Activated CD8-positive, alpha-beta memory T cell treated with anti-CD3 and anti-CD28 coated beads for 24 hours (primary cell): ENCODE measurements around the gene OPA3.
A peak's percentile ranks its signal among the peaks of the same experiment; 100 is the strongest.

Experiments used
- DNase-seq: peaks from one replicate; pipeline ENCODE4 v3.0.0-alpha.2; 2020

Gene OPA3

DNA sequence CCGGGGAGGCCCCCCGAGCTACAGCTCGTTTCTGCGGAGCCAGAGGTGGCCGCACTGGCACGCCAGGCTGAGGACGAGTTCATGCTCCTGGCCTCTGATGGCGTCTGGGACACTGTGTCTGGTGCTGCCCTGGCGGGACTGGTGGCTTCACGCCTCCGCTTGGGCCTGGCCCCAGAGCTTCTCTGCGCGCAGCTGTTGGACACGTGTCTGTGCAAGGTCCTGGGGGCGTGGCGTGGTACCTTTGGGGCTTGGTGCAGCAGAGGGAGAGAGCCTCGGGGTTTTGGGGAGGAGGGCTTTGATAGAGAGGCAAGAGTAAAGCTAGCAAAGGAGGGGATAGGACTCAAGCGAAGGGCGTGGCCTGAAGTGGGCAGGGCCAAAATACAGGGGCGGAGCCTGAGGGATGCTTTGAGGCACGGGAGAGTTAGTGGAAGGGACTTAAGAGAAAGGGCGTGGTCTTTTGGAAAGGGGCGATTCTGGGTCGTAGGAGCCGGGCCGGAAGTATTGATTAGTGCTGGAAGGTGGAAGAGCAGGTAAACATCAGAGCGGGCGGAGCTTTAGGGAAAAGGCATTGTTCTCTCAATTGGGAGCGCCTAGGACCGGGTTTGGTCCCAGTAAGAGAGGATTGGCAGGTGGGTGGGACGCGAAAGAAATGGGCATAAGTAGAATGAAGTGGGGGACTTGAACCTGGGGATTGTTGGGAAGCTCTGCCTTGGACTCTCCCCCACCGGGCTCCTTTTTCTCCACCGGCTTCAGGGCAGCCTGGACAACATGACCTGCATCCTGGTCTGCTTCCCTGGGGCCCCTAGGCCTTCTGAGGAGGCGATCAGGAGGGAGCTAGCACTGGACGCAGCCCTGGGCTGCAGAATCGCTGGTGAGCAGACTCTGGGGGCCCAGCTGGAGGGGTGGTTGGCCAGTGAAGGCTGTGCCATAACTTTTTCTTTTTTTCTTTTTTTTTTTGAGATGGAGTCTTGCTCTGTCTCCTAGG, 85.1 kb downstream of the OPA3 start:
- DNase-seq, result peak; percentile 86

DNA sequence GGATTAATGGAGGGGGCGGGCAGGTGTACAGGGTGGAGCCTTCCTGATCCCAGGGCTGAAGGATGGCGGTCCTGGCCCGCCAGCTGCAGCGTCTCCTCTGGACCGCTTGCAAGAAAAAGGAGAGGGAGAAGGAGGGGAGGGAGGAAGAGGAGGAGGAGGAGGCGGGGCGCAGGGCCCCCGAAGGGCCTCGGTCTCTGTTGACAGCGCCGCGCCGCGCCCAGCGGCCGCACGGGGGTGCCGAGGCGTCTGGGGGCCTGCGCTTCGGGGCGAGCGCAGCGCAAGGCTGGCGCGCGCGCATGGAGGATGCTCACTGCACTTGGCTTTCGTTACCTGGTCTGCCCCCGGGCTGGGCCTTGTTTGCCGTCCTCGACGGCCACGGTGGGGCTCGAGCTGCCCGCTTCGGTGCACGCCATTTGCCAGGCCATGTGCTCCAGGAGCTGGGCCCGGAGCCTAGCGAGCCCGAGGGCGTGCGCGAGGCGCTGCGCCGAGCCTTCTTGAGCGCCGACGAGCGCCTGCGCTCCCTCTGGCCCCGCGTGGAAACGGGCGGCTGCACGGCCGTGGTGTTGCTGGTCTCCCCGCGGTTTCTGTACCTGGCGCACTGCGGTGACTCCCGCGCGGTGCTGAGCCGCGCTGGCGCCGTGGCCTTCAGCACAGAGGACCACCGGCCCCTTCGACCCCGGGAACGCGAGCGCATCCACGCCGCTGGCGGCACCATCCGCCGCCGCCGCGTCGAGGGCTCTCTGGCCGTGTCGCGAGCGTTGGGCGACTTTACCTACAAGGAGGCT, 86.0 kb downstream of the OPA3 start, which contains the start of gene PPM1N:
PPM1N (plus strand) TSS at position 33 of the 785 bp plus-strand sequence; CDS start at position 63, 30 bp downstream.
- DNase-seq, result peak; percentile 88

DNA sequence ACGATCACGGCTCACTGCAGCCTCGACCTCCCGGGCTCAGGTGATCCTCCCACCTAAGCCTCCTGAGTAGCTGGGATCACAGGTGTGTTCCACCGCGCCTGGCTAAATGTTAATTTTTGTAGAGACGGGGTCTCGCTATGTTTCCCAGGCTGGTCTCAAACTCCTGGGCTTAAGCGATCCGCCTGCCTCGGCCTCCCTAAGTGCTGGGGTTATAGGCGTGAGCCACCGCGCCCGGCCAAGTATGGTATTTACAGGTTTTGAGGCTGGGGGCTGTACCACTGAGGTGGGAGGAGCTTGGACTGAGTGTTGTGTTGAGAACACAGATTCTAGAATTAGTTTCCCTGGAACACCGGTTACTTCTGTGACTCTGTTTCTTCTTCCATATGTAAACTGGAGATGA, 86.8 kb downstream of the OPA3 start:
- DNase-seq, result no peak

DNA sequence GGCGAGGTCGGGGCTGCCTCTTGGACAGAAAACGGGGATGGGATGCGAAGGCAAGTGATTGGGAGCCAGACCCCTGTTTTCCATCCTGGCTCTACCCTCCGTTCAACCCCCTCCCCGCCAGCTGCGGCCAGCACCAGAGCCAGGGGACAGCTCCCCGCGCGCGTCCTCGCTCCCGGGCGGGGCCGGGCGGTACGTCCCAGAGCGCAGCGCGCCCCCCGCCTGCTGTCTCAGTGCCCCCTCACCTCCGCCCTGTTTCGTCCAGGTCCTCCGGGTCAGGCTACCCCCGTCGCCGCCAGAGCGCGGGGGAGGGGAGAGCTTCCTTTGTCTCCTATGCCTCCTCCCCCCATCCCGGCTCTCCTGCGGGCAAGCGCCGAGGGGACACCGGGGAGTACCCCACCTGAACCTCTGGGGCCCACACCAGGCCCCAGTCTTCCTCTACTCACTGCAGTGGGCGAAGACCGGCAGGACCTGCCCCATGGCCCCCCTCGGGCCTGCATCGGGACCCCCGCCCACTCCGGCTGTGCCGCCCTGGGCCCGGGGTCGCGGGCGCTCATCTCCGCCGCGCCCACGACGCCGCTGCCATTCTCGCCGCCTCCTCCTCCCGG, 88.2 kb downstream of the OPA3 start:
- peak; percentile 76 for DNase-seq

DNA sequence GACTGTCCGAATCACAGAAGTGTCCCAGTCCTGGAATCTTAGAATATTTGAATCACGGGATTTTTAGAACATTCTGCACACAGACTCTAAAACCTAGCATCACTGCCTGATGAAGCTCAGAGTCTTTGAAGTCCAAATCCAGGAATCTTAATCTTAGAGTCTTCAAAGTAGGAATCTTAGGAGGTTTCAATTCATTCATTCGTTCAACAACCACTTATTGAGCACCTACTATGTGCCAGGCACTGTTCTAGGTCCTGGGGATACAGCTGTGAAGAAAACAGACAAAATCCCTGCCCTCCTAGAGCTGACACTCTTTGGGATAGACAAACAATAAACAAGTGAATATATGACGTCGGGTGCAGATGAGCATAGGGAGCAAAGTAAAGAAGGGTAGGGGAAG, 89.4 kb downstream of the OPA3 start:
- no peak for DNase-seq

DNA sequence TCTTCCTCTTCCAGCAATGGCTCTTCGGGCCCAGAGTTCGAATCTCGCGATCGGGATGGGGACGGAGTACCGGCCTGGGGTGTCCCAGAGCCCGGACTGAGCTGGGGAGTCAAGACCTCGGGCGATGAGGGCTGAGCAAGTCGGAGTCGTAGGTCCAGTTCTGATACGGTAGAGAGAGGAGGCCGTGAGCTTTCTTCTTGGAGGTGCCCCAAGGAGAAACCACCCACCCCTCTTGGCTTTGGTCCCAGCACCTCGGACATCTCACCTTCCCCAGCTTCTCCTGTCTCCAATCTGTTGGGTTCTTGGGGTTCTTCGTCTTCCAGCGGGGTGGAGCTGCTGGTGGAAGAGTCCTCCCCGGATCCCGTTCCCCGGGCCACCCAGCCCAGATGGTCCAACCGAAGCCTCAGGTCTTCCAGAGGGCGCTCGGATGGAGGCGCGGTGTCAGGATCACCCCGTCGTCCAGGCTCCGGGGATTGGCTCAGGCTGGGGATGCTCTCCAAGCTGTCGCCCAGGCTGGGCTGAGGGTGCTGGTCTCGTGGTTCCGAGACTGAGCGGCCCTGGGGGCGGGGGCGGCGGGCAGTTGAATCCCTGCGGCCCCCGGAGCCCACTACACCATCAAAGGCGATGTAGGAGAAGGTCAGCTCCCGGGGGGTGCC, 90.2 kb downstream of the OPA3 start:
- no peak for DNase-seq

DNA sequence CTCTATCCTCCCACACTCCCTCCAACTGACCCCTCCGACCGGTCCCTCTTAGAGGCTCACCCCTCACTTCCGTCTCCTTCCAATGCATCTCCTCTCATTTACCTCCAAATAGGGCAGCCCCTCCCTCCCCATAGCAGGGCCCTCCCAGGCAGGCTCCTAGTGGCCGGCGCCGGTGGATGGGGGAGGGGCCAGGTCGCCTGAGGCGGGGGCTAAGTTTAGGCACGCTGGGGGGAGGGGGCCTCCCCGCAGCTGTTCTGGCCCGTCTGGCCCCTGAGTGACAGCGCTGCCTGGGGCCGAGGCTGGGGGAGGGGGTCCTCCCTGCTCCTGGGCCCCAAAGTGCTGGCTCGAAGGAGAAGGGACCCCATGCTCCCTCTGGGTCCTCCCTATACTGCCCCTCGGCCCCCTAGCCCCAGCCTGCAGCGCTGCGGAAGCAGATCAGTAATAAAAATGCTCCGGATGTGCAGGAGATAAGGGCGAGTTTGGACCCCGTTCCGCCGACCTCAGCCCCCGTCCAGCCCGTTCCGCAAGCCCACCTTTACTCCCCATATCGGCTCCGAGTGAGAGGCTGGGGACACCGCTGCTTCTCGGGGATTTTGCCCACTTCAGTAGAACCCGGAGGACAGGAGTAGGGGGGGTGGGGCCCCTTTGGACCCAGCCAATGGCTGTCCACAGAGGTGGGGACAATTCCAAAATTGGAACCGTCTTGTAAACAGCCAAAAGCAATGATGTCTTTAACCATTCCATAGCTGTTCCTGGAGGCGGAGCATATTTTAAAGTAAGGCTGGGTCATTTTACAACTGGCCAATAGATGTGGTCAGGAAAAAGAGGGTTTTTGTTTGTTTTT, 91.8 kb downstream of the OPA3 start:
- no peak for DNase-seq

DNA sequence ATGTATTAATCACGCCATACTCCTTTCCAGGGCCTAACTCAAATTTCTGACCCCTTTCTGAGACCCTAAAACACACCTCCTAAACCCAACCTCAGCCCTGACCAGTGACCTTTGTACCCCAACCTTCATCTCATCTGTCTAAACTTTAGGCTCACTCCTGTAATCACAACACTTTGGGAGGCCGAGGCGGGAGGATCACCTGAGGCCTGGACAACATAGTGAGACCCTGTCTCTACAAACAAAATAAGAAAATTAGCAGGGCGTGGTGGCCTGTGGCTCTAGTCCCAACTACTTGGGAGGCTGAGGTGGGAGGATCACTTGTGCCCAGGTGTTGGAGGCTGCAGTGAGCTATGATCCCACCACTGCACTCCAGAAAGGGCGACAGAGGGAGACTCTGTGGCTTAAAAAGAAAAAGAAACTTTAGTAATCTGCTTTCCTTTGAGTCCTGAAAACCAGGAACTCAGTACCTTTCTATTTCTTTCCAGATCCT, 92.4 kb downstream of the OPA3 start:
- DNase-seq, result no peak

DNA sequence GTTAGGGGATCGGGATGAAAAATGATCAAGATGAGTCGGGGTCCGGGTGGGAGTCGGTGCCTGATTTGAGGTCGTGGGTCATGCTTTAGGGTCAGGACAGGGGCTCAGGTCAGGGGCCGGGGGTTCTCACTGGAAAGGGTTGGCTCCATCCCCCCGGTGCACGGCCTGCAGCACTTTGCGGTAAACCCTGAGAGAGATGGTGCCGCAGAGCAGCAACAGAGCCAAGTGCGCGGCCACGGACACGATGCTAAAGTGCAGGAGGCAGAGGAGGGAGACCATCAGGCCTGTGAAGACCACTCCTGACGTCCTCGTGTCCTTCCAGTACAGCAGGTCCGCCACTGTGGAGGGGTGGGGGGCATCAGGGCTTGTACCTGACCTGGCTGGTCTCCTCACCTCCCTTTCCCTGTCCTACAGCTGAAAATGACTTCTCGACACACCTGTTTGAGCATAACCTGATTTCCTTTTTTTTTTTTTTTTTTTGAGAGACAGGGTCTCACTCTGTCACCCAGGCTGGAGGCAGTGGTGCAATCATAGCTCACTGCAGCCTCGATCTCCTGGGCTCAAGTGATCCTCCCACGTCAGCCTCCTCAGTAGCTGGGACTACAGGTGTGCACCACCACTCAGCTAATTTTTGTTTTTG, 95.3 kb downstream of the OPA3 start:
- no peak for DNase-seq

DNA sequence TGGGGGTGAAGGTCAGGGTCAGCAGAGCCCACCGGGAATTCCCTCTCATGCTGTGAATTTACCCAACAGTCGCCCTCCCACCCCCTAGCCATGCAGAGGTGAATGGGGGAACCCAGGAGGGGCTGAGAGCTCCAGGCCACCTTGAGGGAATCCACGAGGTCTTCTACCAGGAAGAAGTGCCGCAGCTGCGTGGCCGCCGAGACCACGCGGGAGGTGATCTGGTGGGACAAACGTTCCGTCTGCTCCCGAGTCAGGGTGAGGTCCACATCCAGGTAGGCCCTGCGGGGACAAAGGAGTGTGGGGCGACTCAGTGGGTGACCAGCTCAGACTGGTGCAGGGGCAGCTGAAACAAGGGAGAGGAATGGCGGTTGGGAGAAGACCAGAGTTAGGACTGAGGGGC, 95.9 kb downstream of the OPA3 start:
- DNase-seq, result no peak

DNA sequence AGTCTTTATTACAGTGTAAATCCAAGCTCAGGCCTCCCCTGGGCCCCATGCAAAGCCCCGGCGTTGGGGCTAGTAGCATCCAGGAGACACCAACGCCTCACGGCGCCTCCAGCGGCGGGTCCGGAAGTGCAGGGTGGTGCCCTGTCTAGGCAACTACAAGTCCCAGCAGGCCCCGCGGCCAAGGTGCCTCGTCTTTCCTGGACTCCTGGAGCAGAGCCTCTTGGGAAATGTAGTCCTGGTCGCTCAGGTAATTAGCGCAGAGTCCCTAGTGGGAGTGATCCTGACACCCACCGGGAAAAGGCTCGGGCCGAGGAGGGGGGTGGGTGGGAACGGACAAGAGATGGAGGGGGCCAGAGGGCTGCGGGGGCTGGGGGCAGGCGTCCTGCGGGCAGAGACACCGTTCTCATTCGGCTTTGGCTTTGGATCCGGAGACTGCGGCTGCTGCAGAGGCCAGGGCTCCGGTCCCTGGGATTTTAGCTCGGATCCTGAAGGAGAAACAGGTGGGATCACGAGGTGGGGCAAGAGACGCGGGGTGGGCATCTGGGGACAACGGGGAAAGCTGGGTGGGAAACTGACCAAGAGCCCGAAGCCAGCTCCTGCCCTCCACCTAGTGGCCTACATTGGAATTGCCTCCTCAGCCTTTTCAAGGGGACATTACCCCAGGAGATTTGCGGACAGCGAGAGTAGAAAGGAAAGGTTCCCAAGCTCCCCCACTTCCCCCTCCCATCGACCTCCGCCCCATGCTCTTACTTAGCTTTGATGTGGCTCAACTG, 99.1 kb downstream of the OPA3 start:
- peak; percentile 99 for DNase-seq

DNA sequence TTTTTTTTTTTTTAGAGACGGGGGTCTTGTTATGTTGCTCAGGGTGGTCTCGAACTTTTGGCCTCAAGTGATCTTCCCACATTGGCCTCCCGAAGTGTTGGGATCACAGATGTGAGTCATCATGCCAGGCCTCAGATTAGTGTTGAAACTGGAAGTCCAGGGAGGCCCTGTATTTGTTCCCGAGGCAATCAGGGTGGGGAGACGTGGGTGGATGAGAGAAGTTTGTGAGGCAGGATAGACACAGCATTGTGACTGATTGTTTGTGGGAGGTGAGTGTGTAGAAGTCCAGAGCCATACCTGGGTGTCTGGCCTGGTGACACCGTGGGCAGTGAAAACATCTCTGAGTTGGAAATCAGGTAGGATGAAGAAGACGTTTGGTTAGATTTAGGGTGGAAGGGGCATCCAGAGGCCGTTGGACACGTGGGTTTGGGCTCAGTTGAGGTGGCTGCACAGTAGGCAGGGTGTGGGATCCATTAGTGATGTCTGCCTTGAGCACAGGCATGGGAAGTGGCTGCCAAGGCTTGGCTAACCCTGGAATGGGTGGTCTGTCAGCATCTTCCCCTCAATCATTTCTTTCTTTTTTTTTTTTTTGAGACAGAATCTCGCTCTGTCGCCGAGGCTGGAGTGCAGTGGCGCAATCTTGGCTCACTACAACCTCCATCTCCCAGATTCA, 100.2 kb downstream of the OPA3 start:
- no peak for DNase-seq

DNA sequence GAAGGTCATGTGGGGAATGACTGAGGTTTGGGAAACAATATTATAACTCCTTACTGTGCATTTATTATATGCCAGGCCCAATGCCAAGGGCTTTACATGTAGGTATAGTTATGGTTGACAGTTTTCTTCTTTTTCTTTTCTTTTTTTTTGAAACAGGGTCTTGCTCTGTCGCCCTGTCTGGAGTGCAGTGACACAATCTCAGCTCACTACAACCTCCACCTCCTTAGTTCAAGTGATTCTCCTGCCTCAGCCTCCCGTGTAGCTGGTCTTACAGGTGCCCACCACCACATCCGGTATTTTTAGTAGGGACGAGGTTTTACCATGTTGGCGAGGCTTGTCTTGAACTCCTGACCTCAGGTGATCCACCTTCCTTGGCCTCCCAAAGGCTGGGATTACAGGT, 101.6 kb downstream of the OPA3 start:
- no peak for DNase-seq

DNA sequence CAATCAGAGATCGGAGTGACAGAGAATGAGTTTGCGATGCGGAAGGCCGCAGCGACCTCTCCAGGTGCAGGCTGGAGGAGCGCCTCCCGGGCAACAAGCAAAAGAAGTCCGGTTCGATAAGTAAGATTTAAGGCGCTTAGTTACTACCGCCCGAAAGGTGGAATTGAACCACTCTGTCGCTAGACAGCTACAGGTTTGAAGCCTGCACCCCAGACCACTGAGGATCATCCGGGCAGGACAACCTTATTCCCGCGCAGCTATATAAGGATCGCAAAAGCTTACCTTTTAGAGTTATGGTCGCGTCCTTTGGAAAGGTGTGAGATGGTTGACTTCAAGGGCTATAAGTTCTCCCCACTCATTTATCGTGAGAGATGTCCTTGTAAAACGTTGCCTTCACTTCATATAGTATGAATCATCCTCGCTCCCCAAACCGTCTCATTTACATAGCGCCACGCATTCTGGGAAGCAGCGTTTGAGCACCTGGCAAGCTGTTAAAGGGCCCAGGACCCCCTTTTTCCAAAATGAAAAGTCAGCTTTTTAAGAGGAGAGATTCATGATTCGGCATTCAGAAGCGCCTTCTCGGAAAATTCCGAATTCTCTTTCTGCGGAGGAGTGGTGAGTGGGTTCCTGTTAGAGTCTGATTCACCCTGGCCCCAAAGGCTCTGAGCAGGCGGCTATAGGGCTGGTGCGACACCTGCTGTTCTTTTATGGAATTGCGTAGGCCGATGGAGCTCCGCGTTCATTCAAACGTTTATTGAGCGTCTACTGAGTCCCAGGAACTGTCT, 106.0 kb downstream of the OPA3 start:
- DNase-seq, result peak; percentile 96

DNA sequence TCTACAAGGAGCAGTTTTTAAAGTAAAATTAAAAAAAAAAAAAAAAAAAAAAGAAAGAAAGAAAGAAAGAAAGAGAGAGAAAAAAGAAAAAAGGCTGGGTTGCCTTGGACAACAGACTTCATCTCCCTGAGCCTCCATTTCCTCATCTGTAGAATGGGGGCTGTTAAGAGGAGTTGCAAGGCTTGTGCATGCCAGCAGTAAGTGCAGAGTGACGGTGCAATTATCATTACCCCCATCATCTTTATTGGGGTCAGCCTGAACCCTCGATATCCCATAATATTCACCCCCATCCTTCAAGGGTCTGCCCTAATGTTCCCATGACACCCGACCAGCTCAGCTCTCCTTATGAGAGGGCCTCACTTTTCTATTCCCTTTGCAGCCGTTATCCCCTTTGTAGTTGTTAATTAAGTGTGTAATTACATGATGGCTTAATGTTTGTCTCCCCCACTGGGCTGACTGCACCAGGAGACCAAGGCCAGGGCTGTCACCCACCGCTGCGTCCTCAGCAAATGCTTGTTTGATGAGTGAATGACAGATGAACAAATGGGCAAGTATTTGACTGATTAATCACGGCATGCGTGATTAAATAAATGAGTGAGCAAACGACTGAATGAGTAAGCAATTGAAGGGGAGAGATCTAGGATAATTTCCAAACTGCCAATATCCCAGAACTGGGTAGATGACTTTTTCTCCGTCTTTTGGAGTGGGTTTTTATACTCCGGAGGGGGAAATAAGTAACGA, 106.7 kb downstream of the OPA3 start:
- peak; percentile 72 for DNase-seq
